ENCODE results near the gene C1QTNF9B.

DNA sequence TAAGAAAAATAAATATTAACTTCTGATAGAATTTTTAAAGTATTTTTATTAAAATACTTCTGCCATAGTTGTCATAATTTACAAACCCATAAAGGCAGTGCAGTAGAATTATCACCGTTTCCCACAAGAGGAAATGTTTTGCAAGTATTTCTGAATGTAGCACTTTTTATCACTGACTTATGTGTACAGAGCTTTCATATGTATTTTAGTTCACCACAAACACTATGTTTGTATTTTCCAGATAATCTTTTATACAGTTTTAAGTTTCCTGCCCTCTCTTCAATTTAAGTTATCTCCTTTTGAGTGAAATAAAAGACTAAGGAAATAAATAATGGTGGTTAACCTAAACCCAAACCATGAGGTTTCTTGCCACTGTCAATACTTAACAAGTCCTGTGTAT, 32.3 kb downstream of the C1QTNF9B start:
- TF ChIP-seq, protein P1, sequence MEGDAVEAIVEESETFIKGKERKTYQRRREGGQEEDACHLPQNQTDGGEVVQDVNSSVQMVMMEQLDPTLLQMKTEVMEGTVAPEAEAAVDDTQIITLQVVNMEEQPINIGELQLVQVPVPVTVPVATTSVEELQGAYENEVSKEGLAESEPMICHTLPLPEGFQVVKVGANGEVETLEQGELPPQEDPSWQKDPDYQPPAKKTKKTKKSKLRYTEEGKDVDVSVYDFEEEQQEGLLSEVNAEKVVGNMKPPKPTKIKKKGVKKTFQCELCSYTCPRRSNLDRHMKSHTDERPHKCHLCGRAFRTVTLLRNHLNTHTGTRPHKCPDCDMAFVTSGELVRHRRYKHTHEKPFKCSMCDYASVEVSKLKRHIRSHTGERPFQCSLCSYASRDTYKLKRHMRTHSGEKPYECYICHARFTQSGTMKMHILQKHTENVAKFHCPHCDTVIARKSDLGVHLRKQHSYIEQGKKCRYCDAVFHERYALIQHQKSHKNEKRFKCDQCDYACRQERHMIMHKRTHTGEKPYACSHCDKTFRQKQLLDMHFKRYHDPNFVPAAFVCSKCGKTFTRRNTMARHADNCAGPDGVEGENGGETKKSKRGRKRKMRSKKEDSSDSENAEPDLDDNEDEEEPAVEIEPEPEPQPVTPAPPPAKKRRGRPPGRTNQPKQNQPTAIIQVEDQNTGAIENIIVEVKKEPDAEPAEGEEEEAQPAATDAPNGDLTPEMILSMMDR (IDR thresholded peaks at IDR 0.05; ENCODE audit: low read depth, low read length, missing input control): no peak
- TF ChIP-seq JUND (IDR thresholded peaks at IDR 0.05) (no peak), TAF1 (conservative IDR thresholded peaks at IDR 0.05) (no peak), EGR1 (IDR thresholded peaks at IDR 0.05; ENCODE audit: low read depth in 2 of 2) (no peak)
- TF ChIP-seq, protein P2, sequence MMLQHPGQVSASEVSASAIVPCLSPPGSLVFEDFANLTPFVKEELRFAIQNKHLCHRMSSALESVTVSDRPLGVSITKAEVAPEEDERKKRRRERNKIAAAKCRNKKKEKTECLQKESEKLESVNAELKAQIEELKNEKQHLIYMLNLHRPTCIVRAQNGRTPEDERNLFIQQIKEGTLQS (IDR thresholded peaks at IDR 0.05): no peak

All from liver (tissue), 3 donors.